UCSD-AML1 (cell line): Measurements from ENCODE around the gene MOCS3.
A peak's percentile ranks its signal among the peaks of the same experiment; 100 is the strongest.
"Not testable (repeated sequence)": the region's sequence is repeated elsewhere in the genome, so short reads cannot be mapped to it uniquely, and the experiment has no call there.

Source experiments
- DNase-seq: peaks from one replicate; lab custom pipeline; 2025; ENCODE audit not compliant: unreplicated experiment; lab: John Stamatoyannopoulos, UW

Gene MOCS3

DNA sequence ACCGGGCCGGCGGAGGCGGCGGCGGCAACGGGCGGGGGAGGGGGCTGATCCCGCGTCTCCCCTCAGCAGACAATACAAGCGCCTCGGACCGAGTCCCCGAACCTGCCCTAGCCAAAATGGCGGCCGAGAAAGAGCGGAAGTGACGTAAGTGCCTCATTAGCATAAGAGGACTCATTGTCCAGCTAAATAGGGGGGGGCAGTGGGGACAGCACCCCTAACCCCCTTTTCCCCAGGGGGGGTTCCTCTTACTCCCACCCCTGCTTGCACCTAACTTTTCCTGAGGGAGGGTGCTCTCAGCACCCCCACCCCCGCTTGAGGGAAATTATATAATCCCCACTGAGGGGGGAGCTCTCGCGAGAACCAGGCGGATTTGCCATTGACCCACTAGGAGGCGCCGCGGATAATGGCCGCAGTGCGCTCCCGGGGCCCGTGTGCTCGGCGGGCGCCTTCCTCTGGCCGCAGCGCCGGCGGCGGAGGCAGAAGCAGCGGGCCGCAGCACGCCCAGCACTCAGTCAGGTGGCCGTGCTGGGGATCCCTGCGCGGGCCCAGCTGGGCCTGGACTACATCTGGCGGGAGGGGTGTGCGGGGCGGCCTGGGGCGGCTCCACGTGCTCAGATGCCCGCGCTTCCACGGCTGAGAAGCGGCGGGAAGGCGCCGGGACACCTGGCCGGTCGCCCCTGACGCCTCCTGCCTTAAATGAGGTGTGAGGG lies 27.2 kb upstream of the MOCS3 start, which contains the start of gene ADNP:
Gene ADNP (minus strand): TSS at position 132 of the 710 bp plus-strand sequence. CDS start 27,441 bp downstream, outside the sequence.
- peak; percentile 76 for DNase-seq

DNA sequence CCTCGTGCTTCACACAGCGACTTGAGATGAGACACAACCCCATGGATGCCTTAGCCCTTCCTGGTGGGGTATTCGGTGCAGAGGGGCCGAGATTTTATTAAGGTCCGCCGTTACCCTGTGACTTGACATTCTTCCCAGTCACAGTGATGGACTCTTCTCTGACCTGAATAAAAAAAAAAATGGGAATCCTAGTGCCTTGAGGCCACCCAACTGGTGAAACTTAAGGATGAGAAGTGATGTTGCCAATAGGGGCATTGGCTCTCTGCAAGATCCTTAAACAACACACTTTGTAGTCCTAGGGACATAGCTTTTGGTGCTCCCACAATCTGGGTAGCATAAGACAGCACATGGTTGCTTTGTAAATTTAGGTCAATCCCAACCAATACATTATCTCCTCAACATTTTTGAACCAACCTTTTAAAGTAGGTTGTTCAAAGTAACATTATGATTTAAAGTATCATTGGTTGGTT lies 26.6 kb upstream of the MOCS3 start:
- DNase-seq: no peak

DNA sequence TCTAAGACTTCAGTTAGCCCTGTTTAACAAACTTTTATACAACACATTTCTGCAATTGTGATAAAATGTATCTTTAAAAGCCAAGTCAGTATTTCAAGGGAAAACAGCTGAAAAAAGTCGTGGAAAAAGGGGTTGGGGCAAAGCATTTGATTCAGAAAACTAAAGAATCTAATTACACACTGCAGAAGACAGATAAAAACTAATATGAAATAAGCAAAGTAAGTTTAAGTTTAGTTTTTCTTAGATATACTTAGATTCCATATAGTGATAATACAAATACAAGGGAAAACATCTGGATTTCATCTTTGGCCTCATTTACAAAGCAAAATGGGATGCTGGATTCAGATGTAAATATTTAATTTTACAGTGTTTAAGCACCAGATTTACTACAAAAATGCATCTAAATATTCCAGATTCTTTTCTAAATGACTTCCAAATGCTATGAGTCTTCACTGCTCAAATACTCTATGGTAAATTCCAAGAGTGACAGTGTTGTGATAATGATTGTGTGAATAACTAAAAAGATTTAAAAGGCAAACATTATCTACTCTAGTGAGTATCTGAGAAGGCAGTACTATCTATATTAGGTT lies 25.8 kb upstream of the MOCS3 start:
- DNase-seq: no peak

DNA sequence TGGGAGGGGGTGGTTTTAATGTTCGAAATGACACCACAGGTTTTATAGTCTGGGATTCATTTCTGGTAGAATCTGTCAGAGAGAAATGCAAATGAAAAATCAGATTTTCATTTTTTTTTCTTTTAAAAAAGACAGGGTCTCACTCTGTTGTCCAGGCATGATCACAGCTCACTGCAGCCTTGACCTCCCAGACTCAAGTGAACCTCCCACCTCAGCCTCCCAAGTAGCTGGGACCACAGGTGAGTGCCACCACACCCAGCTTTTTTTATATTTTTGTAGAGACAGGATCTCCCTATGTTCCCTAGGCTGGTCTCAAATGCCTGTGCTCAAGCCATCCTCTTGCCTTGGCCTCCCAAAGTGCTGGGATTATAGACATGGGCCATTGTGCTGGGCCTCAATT lies 25.0 kb upstream of the MOCS3 start:
- DNase-seq: no peak

DNA sequence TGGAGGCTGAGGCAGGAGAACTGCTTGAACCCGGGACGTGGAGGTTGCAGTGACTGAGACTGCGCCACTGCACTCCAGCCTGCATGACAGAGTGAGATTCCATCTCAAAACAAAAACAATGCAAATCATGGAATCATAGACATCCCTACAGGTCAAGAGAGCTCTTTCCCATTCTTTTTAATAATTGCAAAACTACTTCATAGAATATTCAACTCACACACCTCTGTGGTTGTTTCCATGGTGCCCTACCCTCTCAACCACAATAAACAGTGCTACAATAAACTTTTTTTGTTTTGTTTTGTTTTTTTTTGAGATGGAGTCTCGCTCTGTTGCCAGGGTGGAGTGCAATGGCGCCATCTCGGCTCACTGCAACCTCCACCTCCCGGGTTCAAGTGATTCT lies 15.5 kb upstream of the MOCS3 start:
- no peak for DNase-seq

DNA sequence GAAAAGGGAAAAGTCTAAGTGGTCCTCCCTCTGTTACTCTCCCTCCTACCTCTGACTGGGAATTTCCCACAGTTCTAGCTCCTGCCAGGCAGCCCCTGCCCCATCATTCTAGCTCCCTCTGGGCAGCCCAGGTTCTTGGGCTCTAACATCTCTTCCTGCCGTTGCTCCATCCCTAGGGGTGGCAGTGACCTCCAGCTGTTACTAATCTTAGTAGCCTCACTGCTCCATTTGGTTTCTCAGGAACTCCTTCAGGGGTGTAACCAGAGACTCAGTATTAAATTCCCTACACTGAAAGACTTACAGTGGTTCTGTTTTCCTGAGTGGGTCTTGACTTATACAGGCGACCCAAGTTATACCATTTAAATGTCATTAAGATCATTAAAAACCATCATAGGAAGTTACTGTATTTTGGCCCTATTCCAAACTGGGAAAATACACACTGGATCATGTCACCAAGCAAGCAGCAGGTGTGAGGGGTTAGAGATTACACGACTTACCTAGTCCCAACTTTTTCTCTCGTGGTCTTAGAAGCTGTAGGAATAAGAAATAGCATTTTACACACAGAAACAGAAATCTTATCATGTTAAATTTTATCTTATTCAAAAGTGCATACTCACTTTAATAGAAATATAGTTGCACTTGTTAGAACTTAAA lies 10.4 kb upstream of the MOCS3 start:
- no peak for DNase-seq

DNA sequence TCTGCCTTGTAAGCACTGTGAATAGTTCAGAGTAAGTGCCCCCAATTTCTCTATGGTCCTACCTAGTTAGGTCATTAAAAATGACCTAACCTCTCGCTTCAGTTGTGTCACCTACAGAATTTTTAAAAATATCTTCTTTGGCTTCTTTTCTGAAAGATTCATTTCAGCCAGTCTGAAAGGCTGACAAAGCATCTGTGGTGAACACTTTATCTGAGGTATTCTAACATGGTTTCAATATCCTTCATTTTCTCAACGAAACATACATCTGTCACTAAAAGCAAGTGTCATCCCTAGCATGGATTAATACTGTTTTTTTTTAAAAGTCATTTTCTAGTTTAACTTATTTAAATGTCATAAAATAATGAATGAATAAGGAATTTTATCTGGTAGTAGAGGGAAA lies 5.4 kb upstream of the MOCS3 start:
- DNase-seq: no peak

DNA sequence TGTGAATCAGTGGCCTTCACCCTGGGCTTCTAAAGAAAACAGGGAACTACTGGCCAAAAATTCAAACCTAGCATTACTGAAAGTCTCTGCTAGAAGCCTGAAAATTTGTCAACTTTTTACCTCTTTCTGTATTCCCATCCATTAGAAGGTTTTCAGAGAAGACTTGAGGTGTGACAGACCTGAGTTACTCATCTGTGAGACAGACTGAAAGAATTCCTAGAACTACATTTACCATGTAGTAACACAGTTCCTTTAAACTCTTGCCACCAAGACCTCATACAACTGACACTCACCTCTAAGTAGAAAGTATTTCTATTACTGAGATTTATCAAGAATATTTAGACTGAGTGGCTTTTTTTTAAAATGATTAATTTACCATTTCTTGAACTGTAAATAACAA lies 4.8 kb upstream of the MOCS3 start:
- no peak for DNase-seq

DNA sequence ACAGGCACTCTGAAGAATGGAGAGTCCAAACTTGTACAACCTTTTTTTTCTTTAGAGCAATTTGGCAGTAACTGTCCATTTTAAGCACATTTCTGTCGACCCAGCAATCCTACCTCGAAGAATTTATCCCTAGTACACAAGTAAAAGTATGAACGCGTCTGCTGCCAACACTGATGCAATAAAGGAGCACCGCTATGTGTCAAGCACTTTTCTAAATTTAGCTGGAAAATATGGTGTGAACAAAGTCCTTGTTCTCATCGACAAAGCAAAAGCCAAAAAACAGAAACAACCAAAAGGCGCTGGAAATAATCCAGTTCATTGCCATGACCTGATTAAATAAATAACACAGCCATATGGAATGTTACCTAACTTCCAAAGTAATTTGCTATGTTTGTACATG lies 1.3 kb upstream of the MOCS3 start:
- no peak for DNase-seq

DNA sequence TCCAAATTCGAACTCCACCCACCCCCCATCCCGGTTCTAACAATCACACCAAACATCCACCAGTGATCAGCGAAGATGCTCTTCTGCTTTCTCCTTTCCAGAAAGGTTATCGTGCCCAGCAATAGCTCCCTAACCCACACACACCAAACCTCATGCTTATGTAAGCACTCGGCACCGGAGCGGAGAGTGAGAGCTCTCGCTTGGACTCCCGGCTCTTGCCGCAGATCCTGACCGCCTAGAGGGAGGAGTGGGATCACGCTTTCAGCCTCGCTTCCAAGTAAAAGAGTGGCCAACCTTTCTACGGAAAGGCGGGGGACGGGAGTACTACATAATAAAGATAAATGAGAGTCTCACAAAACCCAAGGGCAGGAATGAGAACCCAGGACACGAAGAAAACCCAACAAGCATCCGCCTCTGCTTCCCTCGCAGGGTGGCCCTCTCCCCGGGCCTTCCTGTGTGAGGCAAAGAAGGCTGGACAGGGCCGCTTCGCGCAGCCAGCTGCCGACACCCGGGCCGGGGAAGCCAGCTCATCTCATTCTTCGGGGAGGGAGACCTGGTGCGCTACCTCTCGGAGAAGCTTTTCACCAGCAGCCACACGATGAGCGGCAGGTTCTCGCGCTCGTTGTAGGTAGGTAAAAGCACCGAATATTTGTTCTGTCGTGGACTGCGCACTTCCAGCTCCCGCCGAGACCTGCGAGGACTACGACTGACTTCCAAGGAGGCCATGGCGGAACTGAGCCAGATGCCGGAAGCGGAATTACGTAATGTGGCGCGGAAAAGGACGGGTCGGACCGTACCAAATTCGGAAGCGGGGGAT lies 612 bp upstream of the MOCS3 start, which contains the start of gene DPM1:
Gene DPM1 (minus strand): TSS at position 735 of the 817 bp plus-strand sequence. CDS start 9 bp downstream, at position 726.
- peak; percentile 84 for DNase-seq

DNA sequence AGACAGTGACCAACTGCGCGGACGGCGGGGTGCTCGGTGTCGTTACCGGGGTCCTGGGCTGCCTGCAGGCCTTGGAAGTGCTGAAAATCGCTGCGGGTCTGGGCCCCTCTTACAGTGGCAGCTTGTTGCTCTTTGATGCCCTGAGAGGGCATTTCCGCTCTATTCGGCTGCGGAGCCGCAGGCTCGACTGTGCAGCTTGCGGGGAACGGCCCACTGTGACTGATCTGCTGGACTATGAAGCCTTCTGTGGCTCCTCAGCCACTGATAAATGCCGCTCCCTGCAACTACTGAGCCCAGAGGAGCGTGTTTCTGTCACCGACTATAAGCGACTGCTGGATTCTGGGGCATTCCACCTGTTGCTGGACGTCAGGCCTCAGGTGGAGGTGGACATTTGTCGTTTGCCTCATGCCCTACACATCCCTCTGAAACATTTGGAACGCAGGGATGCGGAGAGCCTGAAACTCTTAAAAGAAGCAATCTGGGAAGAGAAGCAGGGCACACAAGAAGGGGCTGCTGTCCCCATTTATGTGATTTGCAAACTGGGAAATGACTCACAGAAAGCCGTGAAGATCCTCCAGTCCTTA lies 1.0 kb downstream of the MOCS3 start:
- no peak for DNase-seq

DNA sequence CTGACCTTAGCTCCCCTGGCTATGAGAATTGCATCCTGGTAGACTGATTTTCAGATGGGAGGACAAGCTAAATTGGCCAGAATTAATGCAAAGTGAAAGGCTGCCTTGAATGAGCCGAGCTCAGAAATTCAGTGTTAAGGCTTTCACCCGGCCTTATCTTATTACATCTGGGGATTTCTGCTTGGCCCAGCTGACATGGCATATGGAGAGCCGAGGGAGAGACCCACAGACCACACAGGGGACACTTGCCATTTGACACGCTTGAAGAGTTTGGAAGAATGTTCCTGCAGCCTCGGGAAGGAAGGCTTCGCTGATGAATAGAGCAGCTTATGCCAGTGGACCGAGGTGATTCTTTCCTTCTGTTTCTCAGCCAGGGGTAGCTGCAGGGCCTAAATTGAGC lies 9.0 kb downstream of the MOCS3 start:
- no peak for DNase-seq

DNA sequence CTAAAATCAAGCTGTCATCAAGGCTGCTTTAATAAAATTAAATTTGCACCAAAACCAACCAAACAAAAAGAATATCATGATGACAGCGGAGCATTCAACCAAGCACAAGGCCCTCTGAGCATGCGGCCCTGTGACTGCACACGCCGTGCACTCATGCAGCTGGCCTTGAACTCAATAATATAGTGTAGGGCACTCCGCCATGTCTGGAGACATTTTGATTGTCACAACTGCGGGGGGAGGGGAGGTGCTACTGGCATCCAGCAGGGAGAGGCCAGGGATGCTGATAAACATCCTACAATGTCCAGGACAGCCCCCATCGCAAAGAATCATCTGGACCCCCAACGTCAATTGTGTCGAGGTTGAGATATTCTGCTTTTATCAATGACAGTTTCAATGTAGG lies 9.7 kb downstream of the MOCS3 start:
- no peak for DNase-seq

DNA sequence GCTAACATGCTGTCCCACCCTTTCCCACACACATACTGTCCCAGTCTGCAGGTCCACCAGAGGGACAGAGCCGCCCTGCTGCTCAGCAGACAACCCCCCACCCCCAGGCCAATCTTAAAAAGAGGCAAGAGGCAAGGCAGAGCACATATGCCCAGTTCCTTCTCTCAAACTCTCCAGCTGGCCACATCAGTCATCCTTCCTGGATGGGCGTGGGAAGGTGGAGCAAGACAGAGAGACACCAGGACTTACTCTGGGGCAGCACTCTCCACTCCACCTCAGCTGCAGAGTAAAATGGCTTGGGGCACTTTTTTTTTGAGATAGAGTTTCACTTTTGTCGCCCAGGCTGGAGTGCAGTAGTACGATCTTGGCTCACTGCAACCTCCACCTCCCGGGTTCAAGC lies 10.8 kb downstream of the MOCS3 start:
- DNase-seq: no peak

DNA sequence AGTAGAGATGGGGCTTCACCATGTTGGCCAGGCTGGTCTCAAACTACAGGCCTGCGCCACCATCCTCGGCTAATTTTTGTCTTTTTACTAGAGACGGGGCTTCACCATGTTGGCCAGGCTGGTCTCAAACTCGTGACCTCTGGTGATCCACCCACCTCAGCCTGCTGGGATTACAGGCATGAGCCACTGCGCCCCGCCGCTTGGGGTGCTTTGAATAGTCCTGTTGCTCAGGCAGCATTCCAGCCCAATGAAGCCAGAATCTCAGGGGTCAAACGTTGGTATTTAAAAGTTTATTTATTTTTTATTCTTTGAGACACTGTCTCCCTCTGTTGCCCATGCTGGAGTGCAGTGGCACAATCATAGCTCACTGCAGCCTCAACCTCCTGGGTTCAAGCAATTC lies 11.3 kb downstream of the MOCS3 start:
- no peak for DNase-seq

DNA sequence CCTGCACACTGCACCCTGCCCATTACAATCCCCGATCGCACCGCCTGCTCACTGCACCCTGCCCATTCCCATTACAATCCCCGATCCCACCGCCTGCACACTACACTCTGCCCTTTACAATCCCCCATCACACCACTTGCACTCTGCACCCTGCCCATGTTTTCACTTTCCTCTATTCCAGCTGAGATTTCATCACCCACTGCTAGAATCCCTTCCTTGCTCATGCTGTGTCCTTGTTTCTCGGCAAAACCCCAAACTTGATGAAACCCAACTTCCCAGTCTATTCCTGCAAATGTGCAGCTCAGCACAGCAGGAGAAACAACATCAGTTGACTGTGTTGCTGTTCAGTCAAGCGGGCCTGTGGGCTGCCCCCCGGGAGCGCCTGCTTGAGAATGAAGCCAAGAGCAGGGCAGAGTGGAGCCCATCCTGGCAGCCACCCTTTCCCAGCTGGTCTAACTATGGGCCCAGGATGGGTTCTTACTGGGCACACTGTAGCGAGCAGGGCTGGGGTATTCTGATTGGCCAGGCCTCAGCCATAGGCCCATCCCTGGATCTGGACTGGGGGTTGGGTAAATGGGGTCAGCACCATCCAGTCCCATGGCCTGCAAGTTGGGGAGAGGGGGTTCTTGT lies 17.2 kb downstream of the MOCS3 start:
- DNase-seq: no peak

DNA sequence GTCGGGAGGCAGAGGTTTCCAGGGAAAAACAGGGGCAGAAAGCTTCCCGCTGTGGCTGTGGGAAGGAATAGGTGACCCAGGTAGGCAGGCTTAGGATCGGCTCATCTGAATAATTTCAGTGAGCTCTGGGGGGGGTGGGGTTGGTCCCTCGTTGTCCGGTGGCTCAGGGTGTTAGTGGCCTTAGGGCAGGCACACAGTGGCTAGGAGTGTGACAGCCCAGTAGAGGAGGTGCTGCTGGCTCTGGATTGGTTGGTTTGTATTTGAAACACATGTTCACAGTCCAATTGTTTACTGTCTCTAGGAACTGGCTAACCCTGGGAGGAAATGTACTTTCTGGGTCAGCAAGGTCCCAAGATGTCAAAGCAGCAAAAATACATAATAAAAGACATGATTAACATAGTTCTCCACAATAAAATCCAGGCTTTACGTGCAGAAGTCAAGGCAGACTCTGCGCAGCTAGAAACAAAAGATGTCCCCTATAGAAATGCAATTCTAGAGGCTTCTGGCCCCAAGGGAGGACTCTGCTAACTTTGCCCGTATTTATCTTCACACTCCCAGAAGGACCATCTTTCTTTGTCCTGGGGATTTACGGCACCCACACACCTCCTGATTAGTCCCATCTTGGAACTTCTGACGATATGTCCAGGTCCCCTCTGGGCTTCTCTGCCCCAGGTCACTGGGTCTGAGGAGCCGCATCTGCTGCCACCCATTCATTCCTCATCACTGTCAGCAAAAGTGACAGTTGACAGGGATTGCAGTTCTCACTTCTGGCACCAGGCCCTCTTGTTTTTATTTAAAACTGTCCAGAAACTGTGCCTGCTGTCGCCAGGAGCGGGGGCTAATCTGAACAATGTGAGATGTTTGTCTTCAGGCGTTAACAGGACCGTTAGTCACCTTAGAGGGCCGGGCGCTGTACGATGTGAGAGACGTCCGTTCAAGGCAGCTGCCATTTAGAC lies 18.7 kb downstream of the MOCS3 start:
- DNase-seq: no peak

DNA sequence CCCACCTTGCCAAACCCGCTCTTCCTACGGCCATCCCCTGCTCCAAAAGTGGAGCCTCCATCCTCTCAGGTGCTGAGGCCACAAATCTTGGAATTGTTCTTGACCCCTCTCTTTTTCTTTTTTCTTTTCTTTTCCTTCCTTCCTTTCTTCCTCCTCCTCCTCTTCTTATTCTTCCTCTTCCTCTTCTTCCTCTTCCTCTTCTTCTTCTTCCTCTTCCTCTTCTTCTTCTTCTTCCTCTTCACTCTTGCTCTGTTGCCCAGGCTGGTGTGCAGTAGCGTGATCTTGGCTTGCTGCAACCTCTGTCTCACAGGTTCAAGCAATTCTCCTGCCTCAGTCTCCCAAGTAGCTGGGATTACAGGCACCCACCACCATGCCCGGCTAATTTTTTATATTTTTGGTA lies 19.9 kb downstream of the MOCS3 start:
- not testable (repeated sequence) for DNase-seq

DNA sequence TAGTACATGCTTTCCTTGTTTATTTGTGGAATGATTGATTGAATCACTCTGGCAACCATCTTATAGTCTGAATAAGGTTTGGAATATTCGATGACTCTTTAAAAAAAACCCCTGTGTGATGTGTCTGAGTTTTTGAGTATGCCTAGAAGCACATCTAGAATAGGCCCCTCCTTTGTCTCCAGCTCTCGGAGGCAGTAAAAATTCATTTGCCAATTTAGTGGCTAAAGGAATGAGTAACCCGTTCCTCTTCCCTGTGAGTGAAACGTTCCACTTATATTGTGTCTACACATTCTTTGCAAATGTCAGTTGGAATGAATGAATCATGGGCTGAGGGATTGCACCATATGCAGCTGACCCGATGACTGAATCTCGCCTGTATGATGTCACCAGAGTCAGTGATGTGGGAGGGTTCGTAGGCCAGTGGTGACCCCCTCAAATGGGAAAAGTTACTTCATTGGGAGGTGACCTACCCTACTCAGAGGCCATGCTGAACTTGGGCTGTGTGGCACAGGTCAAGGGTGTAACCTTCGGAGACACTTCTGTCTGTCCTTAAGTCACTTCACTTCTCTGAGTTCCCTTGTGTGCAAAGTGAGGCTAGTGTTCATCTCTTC lies 21.6 kb downstream of the MOCS3 start:
- DNase-seq: no peak
